Activated naive CD4-positive, alpha-beta T cell treated with anti-CD3 and anti-CD28 coated beads, Interleukin-2, amount 50 U/mL, for 72 hours (primary cell): ENCODE results near the gene S100P. TPM values are rescaled to one million over a fixed set of nuclear protein-coding genes. Genes with fewer than 3 reads are reported as not detected.

Experiments used
- total RNA-seq, 2 donors: library from RNA; stranded (reverse); gene quantifications; one replicate each; pipeline ENCODE4 v1.2.3, GENCODE V29; 2022

Gene S100P
- total RNA-seq, 2 donors from 2014 or later, result 1.7 TPM; not detected in 1

Other genes starting within 250 kb of the S100P start
- not detected for gene PPP2R2C, start 221.3 kb upstream of the S100P start, total RNA-seq
- 10 to 100 TPM; 13.9 to 21.4 TPM for gene MAN2B2, start 118.7 kb upstream of the S100P start, total RNA-seq
- 100 to 1,000 TPM in 1 of 2 donors, 10 to 100 TPM in 1; 72.7 to 114 TPM for gene MRFAP1, start 53.2 kb upstream of the S100P start, total RNA-seq
- 10 to 100 TPM; 23.1 to 40.5 TPM for gene MRFAP1L1, start 16.0 kb downstream of the S100P start, total RNA-seq
- 10 to 100 TPM in 1 of 2 donors, 1 to 10 TPM in 1; 7.2 to 15.9 TPM for gene BLOC1S4, start 22.3 kb downstream of the S100P start, total RNA-seq
- gene KIAA0232, start 88.8 kb downstream of the S100P start, total RNA-seq, result 10 to 100 TPM; 10.2 to 12.4 TPM
- gene TBC1D14, start 215.9 kb downstream of the S100P start, total RNA-seq, result 10 to 100 TPM; 21.3 to 38.2 TPM